ENCODE data around the gene SDHAF4.

DNA sequence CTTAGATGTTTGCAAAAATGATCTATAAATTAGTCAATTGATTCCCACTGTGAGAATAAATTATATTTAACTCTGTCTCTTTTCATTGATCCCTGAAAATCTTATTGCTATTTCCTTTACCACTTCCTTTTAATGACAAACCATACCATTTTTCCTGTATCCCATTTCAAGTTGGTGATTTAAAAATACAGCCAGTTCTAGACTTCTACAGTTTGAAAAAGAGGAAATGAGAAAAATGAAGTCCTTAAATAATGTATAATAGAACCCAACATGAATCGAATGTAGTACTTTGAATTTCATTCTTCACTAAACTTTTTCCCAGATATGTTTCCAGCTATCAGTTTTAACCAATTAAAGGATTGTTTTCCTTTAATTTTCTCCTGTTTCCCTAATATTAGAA, 29.5 kb upstream of the SDHAF4 start:
- TF ChIP-seq, protein P1, sequence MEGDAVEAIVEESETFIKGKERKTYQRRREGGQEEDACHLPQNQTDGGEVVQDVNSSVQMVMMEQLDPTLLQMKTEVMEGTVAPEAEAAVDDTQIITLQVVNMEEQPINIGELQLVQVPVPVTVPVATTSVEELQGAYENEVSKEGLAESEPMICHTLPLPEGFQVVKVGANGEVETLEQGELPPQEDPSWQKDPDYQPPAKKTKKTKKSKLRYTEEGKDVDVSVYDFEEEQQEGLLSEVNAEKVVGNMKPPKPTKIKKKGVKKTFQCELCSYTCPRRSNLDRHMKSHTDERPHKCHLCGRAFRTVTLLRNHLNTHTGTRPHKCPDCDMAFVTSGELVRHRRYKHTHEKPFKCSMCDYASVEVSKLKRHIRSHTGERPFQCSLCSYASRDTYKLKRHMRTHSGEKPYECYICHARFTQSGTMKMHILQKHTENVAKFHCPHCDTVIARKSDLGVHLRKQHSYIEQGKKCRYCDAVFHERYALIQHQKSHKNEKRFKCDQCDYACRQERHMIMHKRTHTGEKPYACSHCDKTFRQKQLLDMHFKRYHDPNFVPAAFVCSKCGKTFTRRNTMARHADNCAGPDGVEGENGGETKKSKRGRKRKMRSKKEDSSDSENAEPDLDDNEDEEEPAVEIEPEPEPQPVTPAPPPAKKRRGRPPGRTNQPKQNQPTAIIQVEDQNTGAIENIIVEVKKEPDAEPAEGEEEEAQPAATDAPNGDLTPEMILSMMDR (IDR thresholded peaks at IDR 0.05): no peak
- no peak for TF ChIP-seq POLR2A (IDR thresholded peaks at IDR 0.05)
